NAMALWA (cell line): ENCODE data around the gene SLC5A11.
"Not testable (repeated sequence)": the region's sequence is repeated elsewhere in the genome, so short reads cannot be mapped to it uniquely, and the experiment has no call there.

Experiments
- DNase-seq: peaks from one replicate; pipeline ENCODE4 v3.0.0-alpha.2; 2015; ENCODE audit warnings: low spot score

Gene SLC5A11

GRCh38 chr16:24861461-24861860 lies 15.7 kb downstream of the SLC5A11 start:
- DNase-seq, result no peak

- DNase-seq, result no peak
Measured at GRCh38 chr16:24863582-24864437, 18.0 kb downstream of the SLC5A11 start.

GRCh38 chr16:24869033-24869432 lies 23.3 kb downstream of the SLC5A11 start:
- no peak for DNase-seq

- no peak for DNase-seq
Measured at GRCh38 chr16:24871891-24872290, 26.1 kb downstream of the SLC5A11 start.

GRCh38 chr16:24873028-24873427 lies 27.3 kb downstream of the SLC5A11 start:
- DNase-seq, result no peak

- no peak for DNase-seq
Measured at GRCh38 chr16:24875466-24875865, 29.7 kb downstream of the SLC5A11 start.

GRCh38 chr16:24876231-24876630 lies 30.5 kb downstream of the SLC5A11 start:
- DNase-seq, result no peak

- DNase-seq, result no peak
Measured at GRCh38 chr16:24879684-24880083, 33.9 kb downstream of the SLC5A11 start.

GRCh38 chr16:24883714-24884151 lies 38.0 kb downstream of the SLC5A11 start:
- DNase-seq, result peak; percentile 45

GRCh38 chr16:24887472-24887871 lies 41.7 kb downstream of the SLC5A11 start:
- no peak for DNase-seq

GRCh38 chr16:24890746-24891145 lies 45.0 kb downstream of the SLC5A11 start:
- DNase-seq, result no peak

GRCh38 chr16:24896439-24896838 lies 50.7 kb downstream of the SLC5A11 start:
- DNase-seq, result peak; percentile 44

- not testable (repeated sequence) for DNase-seq
Measured at GRCh38 chr16:24897522-24897921, 51.8 kb downstream of the SLC5A11 start.

GRCh38 chr16:24900230-24900629 lies 54.5 kb downstream of the SLC5A11 start:
- no peak for DNase-seq

GRCh38 chr16:24906199-24906808 lies 60.5 kb downstream of the SLC5A11 start:
- no peak for DNase-seq

- no peak for DNase-seq
Measured at GRCh38 chr16:24906901-24907300, 61.1 kb downstream of the SLC5A11 start.

GRCh38 chr16:24908716-24909115 lies 63.0 kb downstream of the SLC5A11 start:
- DNase-seq, result no peak

GRCh38 chr16:24909856-24910255 lies 64.1 kb downstream of the SLC5A11 start:
- no peak for DNase-seq

GRCh38 chr16:24915019-24915418 lies 69.3 kb downstream of the SLC5A11 start:
- no peak for DNase-seq

- no peak for DNase-seq
Measured at GRCh38 chr16:24915576-24915975, 69.8 kb downstream of the SLC5A11 start.

GRCh38 chr16:24917236-24917635 lies 71.5 kb downstream of the SLC5A11 start:
- DNase-seq, result no peak

- DNase-seq, result no peak
Measured at GRCh38 chr16:24917891-24918290, 72.1 kb downstream of the SLC5A11 start.

- DNase-seq, result no peak
Measured at GRCh38 chr16:24918641-24919040, 72.9 kb downstream of the SLC5A11 start.

- DNase-seq, result no peak
Measured at GRCh38 chr16:24919536-24919935, 73.8 kb downstream of the SLC5A11 start.
